Measurements from ENCODE around the gene STX18. TPM values are rescaled to one million over a fixed set of nuclear protein-coding genes. Genes with fewer than 3 reads are reported as not detected.

The STX18 gene
- total RNA-seq, 1 donor from 2014 or later, result 24.0 TPM

- Histone ChIP-seq H3K4me2 (ENCODE audit: low read length) (no peak overlapping the region), H3K27me3 (ENCODE audit: insufficient read depth, low read length) (peaks cover 4% of the 10 kb centered on the region), H4K20me1 (ENCODE audit: insufficient read depth, low read length) (no peaks in the 10 kb centered on the region), H3K79me2 (ENCODE audit: insufficient read depth, low read length) (no peaks in the 10 kb centered on the region), H3K4me1 (ENCODE audit: insufficient read depth, low read length) (no peaks in the 10 kb centered on the region), H3K9me3 (ENCODE audit: insufficient read depth, low read depth, low read length) (peaks cover 4% of the 10 kb centered on the region), H2AFZ (ENCODE audit: low read depth, low read length) (no peak overlapping the region), H3K36me3 (ENCODE audit: insufficient read depth, low read length) (no peaks in the 10 kb centered on the region), H3K9ac (ENCODE audit: low read length) (no peak overlapping the region), H3K4me3 (ENCODE audit: insufficient read depth, low read depth, low read length) (no peak overlapping the region), H3K27ac (ENCODE audit: low read depth, low read length) (no peak overlapping the region)
- no peak for DNase-seq (ENCODE audit: low read depth)
- Mint-ChIP-seq H3K27ac (ENCODE audit: unreplicated experiment) (no peak overlapping the region), H3K36me3 (ENCODE audit: low read depth, unreplicated experiment) (no peaks in the 10 kb centered on the region), H3K27me3 (ENCODE audit: low read depth, unreplicated experiment) (peaks cover 18% of the 10 kb centered on the region), H3K9me3 (ENCODE audit: unreplicated experiment) (no peaks in the 10 kb centered on the region), H3K4me1 (ENCODE audit: low read depth, unreplicated experiment) (peaks cover 10% of the 10 kb centered on the region), H3K4me3 (ENCODE audit: unreplicated experiment) (no peak overlapping the region)
- FAIRE-seq, result no peak
- TF ChIP-seq EZH2 (IDR thresholded peaks at IDR 0.05; ENCODE audit: insufficient read depth, low read length) (no peak), CTCF (IDR thresholded peaks at IDR 0.05; ENCODE audit: insufficient read depth, low read depth, low read length) (no peak)
These were observed 140.8 kb downstream of the STX18 start for GRCh38 chr4:4401036-4401435.

- H4K20me1 ChIP-seq (ENCODE audit: insufficient read depth, low read length), result no peaks in the 10 kb centered on the region
- H3K4me1 Mint-ChIP-seq (ENCODE audit: low read depth, unreplicated experiment), result peaks cover 12% of the 10 kb centered on the region
- H3K4me3 Mint-ChIP-seq (ENCODE audit: unreplicated experiment), result no peak overlapping the region
These were observed 143.4 kb downstream of the STX18 start for GRCh38 chr4:4398430-4398829.

More at GRCh38 chr4:4398430-4398829, 143.4 kb downstream of the STX18 start:
- peaks cover 23% of the 10 kb centered on the region for H3K27me3 Mint-ChIP-seq (ENCODE audit: low read depth, unreplicated experiment)
- no peaks in the 10 kb centered on the region for H3K9me3 Mint-ChIP-seq (ENCODE audit: unreplicated experiment)
- no peak for DNase-seq (ENCODE audit: low read depth)
- Histone ChIP-seq H3K36me3 (ENCODE audit: insufficient read depth, low read length) (no peaks in the 10 kb centered on the region), H3K27ac (ENCODE audit: low read depth, low read length) (no peak overlapping the region), H3K4me1 (ENCODE audit: insufficient read depth, low read length) (peaks cover 4% of the 10 kb centered on the region), H3K4me2 (ENCODE audit: low read length) (no peak overlapping the region), H3K9ac (ENCODE audit: low read length) (no peak overlapping the region), H3K4me3 (ENCODE audit: insufficient read depth, low read depth, low read length) (no peak overlapping the region), H2AFZ (ENCODE audit: low read depth, low read length) (no peak overlapping the region), H3K9me3 (ENCODE audit: insufficient read depth, low read depth, low read length) (peaks cover 4% of the 10 kb centered on the region), H3K79me2 (ENCODE audit: insufficient read depth, low read length) (no peaks in the 10 kb centered on the region), H3K27me3 (ENCODE audit: insufficient read depth, low read length) (peaks cover 16% of the 10 kb centered on the region)
- H3K27ac Mint-ChIP-seq (ENCODE audit: unreplicated experiment), result no peak overlapping the region
- FAIRE-seq, result no peak
- no peak for TF ChIP-seq EZH2 (IDR thresholded peaks at IDR 0.05; ENCODE audit: insufficient read depth, low read length)
- no peak for TF ChIP-seq CTCF (IDR thresholded peaks at IDR 0.05; ENCODE audit: insufficient read depth, low read depth, low read length)
- H3K36me3 Mint-ChIP-seq (ENCODE audit: low read depth, unreplicated experiment), result no peaks in the 10 kb centered on the region

Data from astrocyte (in vitro differentiated cells and primary cell).